NCI-H128 (cell line): ENCODE measurements around the gene TMEM117.

Experiments
- DNase-seq: peaks from one replicate; lab custom pipeline; 2025; ENCODE audit not compliant: unreplicated experiment; lab: John Stamatoyannopoulos, UW

Gene TMEM117

DNA sequence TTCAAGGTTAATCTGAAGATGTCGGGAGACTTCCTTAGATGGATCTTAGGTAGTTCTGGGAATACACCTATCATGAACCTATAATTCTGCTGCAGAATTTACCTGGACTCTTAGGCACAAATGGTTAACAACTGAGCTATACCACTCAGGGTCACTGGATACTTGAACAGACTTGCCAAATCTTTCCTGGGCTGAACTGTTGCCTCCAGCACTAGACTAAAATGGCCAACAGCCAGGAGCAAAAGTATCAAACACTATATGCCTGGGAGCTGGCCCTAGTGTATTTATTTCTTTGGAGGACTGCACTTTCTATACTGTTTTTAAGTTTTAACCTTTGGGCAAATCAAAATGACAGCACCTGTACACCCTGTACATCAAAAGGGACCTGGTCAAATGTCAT is 252.8 kb downstream of the TMEM117 start:
- no peak for DNase-seq

DNA sequence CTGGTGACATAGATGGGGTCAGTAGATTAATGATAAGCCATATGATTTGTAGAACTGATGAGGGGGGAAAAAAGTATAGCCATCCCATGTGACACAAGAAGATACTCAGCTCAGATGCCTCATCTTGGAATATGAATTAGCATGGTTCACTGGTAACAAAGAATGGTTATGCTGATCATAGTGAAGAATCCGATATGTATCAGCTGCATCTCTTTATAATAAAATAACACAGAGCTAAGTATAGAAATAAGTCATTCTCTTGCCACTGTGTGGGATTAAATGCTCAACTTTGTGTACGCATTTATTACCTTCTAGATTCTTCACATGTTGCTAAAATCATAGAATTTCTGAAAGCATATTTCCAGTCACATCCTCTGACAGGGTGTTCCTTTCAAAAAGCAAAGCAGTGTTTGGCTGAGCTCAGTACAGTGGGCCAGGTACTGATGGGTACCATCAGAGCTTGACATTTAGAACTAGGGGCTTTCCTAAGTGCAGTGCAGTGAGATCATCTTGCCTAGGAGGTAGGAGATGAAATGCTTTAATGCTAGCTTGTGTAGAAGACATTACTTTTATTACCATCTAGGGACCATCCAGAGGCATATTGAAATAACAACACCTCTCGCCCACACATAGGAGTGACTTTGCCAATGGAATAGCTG is 256.2 kb downstream of the TMEM117 start:
- DNase-seq, result no peak

DNA sequence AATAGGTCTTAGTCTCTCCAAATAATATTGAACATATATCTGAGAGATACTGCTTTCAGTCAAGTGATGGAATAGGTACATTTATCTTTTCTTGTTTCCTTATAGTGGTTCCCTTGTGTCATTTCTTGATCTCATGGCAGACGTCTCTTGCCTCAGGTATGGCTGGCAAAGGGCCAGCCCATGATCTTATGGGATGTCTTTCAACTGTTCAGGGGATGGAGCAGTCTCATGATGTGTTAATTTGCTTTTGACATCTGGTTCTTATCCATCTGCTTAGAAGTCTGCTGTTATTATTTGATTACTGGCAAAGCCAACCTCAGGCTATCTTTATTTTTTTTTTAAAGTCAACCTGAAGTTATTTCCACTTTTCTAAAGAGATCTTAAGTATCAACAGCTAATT is 262.9 kb downstream of the TMEM117 start:
- no peak for DNase-seq

DNA sequence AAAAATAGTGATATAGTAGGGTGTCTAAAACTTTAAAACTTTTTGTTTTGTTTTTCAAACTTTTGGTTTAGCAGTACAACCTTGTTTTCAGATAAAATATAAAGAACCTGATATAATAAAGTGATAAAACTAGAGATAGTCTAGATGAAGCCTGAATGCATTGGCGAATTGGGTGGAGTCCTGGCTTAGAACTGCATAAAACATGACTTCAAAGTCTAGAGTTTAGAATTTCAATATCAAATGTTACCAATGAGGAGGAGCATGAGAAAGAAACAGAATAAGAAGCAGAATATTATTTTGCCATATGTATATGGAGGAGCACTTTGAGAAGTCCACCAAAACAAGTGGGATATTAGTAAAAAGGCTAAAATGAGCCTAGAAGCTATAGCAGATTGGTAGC is 263.6 kb downstream of the TMEM117 start:
- no peak for DNase-seq

DNA sequence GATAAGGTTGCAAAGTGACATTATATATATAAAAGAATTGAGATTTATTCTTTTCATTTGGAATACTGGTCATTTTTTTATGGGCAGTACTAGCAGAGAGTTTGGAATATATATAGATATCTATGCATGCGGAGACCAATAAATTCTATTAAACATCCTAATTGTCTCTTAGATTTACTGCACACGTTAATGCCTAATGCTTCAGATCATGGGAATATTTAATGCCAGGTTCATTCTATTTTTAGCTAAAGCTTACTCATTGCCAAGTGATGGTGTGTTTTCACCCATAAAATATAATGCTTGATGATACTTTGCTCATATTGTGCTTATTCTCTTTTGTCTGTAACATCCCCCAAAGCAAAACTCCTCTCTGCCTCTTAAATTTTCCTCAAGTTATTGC is 264.4 kb downstream of the TMEM117 start:
- no peak for DNase-seq

DNA sequence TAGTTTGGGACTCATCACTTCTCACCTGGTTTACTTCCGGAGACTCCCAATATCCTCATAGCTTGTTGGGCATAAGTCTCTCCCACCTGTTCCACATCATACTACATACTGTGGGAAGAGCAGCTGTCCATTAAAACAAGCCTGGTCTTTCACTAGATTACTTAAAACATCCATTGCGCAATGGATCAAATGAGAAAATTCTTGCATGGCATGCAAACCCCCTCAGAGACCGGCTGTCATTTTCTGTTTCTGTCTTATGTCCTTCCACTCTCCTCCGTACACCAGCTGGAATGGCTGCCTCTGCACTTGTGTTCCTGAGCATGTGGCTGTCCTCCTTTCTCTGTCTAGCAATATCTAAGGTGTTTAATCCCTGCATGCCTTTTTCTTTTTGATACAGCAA is 265.6 kb downstream of the TMEM117 start:
- DNase-seq, result no peak

DNA sequence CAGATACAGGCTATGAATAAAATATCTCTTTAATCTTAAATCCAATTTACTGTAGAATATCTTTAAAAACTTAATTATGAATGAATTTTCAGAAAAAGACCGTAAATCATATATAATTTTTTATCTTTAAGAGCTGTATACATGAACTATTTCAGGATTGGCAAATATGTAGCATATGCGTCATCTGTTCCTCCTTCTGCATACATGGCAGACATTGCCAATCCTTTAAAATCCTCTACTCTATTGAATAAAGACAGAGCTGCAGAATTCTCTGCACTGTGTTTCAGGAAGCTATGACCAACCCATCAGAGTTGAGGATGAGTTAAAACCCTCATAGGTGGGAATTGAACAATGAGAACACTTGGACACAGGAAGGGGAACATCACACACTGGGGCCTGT is 279.0 kb downstream of the TMEM117 start:
- DNase-seq, result no peak

DNA sequence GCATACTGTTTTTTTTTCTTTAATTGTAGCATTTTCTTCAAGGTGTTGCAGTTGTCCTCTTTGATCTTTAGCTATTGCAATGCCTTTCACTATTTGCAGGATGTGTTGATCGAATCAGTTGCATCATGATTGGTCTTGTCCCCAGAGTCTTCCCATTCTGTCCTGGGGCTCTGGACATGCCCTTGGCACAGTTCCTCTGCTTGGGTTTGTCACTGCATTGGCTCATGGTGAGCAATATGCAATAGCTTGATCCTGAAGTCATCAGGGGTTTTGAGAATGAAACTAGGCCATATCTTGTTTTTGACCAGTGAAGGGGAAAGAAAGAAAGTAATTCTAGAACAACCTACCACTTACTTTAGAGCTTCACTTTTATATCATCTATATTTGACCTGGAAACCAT is 281.5 kb downstream of the TMEM117 start:
- no peak for DNase-seq

DNA sequence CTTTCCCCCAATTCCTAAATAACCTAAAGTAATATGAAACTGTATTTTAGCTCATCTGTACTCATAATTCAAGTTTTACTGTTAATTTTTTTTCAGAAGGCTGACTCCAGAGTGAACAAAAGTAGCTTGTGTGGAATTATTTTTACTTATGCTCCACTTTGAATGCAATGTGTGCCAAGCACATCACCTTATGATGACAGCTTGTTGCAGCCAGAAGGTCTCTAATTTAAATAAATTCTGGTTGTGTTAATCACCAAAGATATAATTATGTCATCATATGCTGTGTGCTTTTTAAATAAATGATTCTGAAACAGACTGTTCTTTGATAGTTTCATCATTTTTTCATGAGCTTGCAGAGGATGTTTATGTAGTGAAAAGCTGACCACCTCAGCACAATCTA is 283.1 kb downstream of the TMEM117 start:
- DNase-seq, result no peak

DNA sequence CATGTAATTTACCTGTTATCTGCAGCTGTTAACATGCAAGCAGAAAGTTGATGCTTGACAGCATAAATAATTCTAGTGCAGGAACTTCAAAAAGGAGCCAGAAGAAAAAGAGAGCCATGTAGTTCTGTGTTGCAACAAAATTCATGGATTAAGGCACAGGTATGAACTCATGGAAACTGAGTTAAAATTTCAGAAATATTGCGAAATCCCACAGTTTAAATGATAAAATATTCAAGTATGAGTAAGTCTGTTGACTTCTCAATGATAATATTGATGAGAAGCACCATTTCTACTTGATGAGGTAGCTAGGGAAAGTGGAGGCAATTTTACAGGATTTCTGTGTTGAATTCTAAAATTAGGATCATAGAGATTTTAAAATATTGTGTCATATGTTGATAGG is 290.9 kb downstream of the TMEM117 start:
- no peak for DNase-seq

DNA sequence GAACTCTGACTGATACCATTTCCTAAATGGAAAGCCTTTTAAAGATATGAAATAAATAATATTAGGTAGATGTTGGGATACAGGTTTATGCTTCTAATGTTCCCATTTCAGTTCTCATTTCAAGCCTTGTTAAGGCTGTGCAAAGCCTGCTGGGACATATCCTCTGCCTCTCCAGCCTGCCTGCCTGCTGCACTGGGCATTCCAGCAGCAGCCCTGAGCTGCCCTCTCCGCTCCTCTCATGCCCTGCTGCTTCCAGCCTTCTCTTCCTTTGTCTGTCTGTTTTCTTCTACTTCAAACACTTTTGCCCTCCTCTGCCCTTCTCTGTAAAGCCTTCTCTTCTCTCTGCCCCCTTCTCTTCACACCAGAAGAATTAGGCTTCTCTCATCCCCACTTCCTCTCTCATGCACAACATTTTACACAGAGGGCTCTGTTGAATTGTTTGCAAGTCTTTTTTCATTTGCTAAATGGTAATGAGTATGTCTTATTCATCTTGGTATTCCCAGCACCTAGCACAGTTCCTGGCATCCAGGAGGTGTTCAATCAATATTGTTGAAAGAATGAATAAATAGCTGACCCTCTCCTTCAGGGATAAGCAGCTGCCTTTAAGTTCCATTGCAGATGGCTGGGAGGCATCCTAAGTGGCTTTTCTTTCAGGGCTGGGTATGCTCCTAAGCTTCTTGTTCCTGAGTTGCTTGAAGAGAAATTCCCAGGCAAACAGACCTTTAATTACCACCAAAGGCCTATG is 292.3 kb downstream of the TMEM117 start:
- DNase-seq, result no peak

DNA sequence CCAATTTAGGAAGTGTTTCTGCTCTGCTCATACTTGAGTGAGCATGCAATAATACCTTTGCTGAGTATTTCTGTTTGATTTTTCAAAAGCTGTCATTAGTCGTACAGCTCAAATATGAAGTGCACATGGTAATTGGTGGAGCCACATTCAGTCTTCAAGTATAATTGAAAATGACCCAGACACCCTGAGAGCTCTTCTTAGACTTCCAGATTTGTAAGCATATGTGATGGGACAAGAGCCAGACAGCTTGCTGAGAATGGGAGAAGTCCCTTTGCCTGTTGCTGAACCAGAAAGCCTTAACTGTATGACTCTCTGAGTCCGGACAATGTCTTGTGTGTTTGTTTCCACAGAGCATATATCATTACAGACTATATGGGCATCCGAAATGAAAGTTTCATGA is 307.3 kb downstream of the TMEM117 start:
- no peak for DNase-seq

DNA sequence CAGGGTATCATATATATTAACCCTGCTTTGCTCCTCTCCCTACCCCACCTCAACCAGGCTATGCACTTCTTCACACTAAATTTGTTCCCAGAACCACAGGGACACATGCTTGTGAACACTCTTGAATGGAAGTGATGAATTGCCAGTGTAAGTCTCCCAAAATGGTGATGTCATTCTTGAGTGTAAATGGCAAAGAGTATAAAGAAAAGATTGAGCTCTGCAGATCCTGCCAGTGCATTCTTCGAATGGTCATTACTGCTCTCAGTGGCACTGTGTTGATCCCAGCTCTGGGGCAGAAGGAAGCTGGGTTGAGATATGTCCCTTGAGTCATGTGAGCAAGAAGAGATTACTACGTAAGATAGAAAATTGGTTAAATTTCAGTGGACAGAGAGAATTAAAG is 313.1 kb downstream of the TMEM117 start:
- DNase-seq, result no peak

DNA sequence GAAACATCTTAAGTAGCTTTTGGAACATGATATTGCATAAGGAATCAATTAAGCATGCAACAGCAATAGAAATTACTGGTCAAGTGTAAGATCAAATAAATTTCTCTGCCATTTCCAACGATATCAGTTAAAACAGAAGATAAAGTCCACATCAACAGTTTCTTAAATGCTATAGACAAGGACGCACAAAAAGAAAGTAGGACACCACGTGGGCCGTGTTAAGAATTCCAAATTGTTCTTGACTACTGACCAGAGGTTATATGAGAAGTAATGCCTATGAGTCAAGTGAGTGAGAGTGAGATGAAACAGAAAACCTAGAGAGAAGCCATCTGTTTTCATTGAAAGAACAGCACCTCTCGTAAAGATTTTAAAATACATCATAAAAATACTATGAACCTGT is 318.2 kb downstream of the TMEM117 start:
- DNase-seq, result no peak

DNA sequence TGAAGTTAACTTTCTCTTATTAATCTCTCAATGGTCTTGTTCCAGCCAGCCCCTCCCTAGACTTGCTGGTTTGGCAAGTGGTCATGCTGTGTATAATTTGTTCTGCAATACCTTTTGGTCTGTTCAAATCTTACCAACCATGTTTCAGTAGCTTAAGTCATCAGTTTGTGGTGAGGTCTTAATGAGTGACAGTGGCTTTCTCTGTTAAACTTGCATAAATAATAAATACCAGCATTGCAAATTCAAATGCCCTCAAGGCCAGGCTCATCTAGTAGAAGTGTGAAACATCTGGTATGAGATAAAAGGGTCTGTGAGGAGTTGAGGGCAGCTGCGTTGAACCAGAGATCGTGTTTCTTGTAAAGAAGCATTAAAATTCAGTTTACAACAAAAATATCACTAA is 319.5 kb downstream of the TMEM117 start:
- no peak for DNase-seq

DNA sequence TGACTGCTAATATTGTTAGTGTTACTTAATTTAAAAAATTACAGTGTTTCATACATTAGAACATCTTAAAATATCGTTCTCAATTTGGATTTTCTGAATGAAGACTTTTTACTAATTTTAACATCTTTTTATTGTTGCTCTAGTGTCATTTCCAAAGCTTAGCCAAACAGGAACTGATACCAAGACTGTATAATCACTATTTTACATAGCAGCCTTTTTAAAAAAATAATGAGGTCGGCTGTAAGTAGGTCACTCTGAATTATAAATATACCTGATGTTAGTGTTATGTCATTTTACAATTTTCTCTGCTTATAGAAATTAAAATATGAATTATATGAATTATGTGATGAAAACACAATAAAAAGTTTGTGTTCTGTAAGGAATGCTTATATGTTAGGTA is 321.5 kb downstream of the TMEM117 start:
- DNase-seq, result no peak

DNA sequence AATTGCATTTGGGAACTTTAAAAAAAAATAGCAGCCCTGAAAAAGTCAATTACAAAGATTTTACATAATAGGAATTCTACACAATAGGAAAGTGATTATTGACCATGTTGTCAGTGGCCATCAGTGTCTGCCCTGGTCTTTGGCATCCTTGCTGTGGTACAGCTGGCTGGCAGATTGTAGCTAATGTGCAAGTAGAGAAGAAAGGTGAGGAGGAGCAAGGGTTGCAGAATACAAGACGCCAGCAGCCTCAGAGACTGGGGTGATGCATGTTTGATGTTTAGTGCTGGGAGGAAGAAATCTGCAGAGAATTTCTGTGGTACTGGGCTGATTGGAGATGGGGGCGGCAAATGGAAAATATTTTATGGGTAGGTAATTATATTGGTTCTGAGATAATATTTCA is 322.9 kb downstream of the TMEM117 start:
- no peak for DNase-seq

DNA sequence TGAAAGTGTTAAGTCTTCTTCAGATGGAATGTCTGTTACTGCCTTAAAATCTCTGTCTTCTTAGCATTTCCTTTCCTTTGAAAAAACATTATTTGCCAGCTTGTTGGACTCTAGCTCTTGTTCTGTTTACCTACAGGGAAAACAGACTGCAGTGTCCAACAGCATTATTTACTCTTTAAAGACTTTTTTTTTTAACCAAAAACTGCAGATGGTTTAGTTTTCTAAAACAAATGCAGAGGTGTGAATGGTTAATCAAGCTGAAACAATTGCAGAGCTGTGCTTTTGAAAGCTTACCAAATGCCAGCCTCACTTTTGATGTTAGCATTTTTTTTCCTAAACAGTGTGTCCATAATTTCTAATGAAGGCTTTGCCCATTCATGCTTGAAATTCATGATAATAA is 323.3 kb downstream of the TMEM117 start:
- no peak for DNase-seq

DNA sequence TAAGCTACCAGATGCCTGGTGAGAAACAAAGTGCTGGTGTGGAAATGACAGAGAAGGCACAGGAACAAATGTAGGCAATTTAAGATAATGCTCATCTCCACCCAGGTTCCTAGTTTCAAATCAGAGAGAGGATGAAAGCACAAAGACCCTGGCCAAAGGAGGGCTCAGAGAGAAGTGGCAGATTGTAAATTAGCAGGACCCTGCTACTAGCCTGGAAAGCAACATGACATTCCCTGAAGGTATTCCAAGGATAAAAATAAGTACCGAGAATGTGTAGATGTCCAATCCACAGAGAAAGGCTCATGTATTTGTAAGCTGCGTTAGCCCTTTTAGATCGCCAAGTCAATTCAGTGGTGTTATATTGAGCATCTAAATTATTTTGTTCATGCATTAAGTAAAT is 324.0 kb downstream of the TMEM117 start:
- no peak for DNase-seq

DNA sequence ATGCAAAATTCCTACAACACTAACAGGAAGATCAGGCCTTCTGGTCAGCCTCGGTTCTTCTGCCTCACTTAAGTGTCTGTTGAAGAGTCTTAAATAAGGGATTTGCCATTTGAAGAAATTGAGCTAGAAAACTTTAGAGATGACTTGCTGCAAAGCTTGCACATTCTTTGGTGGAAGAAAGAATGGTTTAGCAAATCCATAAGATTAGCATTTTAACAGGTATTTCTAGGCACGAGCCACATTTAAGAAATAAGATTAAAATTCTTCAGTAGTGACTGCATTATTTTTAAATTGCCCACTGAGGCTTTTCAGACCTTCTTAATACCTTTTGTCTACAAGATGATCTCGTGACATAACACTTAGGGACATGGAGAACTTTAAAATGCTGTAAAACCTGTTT is 327.1 kb downstream of the TMEM117 start:
- DNase-seq, result no peak

DNA sequence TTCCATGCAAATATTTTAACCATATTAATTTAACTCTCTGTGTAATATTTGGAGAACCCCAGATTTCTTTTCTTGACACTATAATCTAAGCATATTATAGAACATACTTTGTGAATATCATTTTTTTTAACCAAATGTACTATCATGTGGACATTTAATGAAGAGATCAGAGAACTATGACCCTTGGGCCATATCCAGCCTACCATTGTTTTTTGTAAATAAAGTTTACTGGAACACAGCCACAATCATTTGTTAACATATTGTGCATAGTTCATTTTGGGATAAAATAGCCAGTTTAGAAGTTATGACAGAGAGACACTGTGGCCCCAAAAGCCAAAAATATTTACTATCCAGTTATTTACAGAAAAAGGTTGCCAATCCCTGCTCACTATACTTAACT is 338.2 kb downstream of the TMEM117 start:
- DNase-seq, result no peak

DNA sequence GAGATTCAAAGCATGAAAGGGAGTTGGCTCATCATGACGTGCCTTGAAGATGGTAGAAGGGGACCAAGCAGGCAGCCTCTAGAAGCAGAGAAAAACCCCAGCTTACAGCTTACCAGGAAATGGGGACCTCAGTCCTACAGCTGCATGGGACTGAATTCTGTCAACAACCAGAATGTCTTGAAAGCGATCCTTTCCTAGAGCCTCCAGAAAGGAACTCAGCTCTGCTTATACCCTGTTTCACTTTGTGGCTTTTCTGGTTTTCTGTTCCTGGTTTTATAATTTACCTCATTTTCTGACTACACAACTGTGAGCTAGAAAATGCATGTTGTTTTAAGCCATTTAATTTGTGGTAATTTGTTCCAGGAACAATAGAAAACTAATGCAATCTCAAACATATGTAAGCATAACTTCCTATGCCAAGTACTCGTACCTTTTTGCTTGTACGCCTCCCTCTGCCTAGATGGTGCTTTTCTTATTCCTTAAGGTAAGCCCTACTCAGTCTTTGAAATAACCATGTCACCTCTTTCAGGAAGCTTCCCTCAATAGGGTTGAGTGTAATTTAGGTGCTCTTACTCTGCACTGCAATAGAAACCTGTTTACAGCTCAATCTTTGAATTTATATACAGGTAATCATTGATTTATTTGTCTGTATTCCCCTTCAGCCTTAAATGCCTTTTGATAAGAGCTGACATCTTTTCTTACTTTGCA is 348.8 kb downstream of the TMEM117 start:
- DNase-seq, result no peak
